NCI-H1092 treated with DMSO at 0.1 percent for 48 hours (cell line): Measurements from ENCODE around the gene SSX4B.
"Not testable (repeated sequence)": the region's sequence is repeated elsewhere in the genome, so short reads cannot be mapped to it uniquely, and the experiment has no call there.

Experiments used
- DNase-seq: peaks from one replicate; lab custom pipeline; 2025; lab: John Stamatoyannopoulos, UW

The SSX4B gene, protein sequence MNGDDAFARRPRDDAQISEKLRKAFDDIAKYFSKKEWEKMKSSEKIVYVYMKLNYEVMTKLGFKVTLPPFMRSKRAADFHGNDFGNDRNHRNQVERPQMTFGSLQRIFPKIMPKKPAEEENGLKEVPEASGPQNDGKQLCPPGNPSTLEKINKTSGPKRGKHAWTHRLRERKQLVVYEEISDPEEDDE

DNA sequence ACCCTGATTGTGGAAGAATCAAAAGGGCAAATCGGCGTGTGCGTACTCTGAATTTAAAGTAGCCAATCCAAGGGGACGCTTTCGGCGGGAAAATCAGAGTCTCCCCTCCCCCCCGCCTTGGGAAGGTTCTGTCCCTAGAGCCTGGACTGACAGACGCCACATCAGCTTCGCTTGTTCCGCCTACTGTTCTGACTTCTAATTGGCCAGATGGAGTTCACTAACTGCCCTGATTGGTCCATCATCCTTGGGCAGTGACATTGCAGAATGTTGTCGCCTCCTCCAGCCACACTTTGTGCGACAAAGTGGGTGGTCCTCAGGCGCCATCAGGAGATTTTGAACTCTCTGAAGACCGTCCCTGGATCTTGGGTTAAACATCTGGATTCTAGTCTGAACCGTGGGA, at the start of gene SSX4B:
SSX4B (minus strand) TSS at position 101 of the 400 bp plus-strand sequence. CDS start 588 bp downstream, outside the sequence.
- DNase-seq: not testable (repeated sequence)

DNA sequence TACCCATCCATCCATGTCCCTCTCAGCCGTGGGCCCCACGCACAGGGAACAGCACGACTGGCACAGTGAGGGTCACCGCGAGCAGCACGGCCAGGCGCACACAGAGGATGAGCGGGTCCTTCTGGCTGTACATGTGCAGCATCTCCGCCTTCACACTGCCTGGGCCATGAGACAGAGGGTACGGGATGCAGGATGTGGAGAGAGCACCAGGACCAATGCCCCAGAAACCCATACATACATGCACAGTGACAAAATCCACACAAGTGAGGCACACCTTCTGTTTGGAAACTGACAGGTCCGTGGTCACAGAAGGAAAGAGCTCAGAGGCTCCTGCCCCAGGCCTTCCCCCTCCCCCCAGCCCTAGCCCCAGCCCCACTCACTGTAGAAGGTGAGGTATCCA, 48.8 kb upstream of the SSX4B start:
- DNase-seq: no peak

DNA sequence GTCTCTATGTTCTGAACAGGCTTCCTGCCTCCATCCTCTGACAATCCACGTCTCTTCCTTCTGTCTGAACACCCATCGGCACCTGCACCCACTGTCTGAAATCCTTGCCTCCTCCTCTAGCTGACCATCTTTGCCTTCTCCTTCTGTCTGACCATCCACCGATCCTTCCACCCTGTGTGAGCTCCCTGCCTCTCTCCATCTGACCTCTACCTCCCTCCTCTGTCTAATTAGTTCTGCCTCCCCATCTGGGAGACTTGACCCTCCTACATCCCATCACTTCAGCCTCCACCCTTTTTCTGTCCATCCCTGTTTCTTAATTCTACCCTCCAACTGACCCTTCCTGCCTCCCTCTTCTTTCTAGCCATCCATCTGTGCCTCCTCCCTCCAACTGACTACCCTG, 48.3 kb upstream of the SSX4B start:
- no peak for DNase-seq

DNA sequence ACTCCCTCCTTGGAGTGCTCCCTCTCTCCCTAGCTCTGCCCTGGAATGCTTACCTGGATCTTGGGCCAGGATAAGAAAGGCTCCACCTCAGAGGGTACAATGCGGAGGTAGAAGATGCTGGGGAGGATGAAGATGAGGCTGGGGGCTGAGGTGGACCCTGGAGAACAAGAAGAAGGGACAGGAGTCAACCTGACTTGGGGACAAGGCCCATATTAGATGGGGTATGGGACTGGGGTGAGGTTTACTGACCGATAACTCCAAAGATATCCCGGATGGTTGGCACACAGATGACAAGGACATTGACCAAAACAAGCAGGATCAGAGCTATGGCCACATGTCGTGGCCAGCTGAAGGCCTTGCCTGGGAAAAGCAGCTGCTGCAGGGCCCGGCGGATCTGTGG, 47.7 kb upstream of the SSX4B start:
- DNase-seq: no peak

DNA sequence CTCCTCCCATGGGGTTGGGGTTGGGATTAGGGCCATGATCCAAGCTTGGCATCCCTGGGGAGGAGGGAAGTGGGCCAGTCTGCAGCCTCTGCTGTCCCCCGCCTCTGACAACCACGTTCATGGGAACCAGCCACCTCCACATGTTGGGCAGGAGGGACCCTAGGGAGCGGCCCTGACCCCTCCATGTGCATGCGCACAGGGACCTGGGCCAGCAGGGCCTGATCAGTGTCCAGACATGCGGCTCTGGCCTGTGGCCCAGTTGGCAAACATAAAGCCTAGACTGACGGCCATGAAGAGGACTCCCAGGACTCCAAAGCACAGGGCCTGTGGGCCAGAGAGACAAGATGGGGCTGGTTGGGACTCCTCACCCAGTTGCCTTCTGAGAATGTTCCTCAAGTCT, 47.0 kb upstream of the SSX4B start:
- DNase-seq: no peak

DNA sequence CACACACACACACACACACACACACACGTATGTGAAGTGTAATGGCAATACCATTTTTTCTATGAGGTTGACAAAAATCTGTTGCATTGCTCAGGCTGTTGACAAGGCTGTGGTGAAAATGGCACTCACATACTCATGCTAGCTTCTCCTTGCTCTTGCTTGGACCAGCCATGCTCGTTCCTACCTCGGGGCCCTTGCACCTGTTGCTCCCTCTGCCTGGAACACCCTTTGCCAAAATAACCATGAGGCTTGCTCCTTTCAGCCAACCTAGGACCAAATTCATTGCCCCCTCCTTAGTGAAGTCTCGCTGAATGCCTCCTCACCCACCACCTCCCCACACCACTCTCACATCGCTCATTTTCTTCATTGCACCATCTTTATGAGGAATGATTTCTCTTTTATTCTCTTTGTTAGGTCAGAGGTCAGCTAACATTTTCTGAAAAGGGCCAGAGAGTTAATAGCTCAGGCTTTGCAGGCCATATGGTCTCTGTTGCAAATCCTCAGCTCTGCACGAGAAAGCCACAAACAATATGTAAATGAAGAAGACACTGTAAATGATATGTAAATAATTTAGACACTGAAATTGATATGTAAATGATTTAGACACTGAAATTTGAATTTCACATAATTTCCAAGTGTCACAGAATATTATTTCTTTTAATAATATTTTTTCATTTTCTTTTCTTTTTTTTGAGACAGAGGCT, 45.0 kb upstream of the SSX4B start:
- no peak for DNase-seq

DNA sequence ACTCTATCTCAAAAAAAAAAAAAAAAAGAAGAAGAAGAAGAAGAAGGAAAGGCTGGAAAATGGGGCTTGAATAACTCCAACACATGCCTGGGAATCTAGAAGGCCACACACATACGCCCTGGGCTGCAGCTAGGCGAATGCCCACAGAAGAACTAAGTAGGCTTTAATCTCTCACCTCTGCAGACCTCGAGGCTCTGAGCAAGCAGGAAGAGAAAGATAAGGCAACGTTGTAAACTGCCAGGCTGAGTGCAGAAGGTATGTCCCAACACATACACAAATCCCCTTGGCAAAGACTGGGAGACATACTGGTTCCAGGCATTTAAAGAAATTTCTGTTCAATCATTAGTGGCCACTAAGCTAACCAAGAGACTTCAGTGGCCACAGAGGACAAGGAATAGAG, 39.9 kb upstream of the SSX4B start:
- DNase-seq: no peak

DNA sequence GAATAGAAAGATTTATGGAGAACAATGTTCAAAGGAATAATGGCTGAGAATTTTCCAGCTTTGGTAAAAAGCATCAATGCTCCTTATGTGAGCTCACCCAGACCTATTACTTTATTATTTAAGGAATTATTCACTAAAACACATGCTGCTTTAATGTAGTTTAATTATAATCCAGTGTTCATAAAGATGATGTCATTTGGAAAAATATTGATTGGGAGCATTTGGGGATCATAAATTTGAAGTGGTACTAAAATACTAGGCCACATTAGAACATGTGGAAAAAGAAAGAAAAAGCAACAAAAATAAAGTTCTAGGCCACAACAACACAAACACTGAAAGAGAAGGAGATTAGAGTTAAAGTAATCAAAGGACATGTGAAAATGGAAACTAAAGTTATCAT, 38.3 kb upstream of the SSX4B start:
- no peak for DNase-seq

DNA sequence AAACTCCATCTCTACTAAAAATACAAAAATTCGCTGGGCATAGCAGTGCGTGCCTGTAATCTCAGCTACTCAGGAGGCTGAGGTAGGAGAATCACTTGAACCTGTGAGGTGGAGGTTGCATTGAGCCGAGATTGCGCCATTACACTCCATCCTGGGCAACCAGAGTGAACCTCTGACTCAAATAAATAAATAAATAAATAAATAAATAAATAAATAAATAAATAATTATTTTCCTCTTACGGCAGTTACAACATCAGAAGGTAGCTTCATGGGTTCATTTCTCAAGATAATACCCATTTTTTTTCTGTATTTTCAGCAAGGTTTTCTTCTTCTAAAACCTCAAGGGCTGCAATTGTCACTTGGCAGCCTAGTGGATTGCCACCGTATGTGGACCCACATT, 35.4 kb upstream of the SSX4B start:
- not testable (repeated sequence) for DNase-seq

DNA sequence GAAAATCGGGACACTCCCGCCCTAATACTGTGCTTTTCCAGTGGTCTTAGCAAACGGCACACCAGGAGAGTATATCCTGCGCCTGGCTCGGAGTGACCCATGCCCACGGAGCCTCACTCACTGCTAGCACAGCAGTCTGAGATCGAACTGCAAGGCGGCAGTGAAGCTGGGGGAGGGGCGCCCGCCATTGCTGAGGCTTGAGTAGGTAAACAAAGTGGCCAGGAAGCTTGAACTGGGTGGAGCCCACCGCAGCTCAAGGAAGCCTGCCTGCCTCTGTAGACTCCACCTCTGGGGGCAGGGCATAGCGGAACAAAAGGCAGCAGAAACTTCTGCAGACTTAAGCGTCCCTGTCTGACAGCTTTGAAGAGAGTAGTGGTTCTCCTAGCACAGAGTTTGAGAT, 22.0 kb upstream of the SSX4B start:
- not testable (repeated sequence) for DNase-seq

DNA sequence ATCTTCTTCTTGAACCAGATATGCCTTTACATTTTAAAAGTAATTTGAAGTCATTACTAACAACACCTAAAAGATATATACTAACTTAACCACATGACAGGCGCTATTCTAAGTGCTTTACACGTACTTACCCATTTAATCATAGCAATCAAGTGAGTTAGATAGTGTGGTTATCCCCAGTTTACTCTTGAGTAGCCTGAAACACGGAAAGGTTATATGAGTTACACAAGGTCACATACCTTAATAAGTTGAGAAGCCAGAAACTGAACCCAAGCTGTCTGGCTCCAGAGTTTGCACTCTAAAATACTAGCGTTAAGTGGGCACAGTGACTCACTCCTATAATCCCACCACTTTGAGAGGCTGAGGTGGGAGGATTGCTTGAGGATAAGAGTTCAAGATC, 18.4 kb upstream of the SSX4B start:
- DNase-seq: not testable (repeated sequence)

DNA sequence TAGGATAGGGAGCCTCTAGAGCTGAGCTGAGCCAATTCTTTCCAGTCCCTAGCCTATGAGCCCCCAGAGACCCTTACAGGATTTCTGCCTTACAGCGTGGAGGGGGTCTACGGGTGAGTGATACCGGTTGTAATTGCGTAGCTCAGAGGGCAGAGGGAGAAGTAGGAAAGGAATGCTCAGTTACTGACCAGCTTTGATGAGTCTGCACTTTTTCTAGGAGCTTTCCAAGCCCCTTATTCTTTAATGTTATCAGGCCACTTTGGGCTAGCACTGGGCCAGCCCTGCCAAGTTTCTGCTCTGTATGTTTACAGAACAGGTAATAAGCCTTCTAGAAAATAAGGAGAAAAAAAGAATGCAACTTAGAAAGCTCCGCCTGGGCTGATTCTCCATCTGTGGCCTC, 17.8 kb upstream of the SSX4B start:
- not testable (repeated sequence) for DNase-seq

DNA sequence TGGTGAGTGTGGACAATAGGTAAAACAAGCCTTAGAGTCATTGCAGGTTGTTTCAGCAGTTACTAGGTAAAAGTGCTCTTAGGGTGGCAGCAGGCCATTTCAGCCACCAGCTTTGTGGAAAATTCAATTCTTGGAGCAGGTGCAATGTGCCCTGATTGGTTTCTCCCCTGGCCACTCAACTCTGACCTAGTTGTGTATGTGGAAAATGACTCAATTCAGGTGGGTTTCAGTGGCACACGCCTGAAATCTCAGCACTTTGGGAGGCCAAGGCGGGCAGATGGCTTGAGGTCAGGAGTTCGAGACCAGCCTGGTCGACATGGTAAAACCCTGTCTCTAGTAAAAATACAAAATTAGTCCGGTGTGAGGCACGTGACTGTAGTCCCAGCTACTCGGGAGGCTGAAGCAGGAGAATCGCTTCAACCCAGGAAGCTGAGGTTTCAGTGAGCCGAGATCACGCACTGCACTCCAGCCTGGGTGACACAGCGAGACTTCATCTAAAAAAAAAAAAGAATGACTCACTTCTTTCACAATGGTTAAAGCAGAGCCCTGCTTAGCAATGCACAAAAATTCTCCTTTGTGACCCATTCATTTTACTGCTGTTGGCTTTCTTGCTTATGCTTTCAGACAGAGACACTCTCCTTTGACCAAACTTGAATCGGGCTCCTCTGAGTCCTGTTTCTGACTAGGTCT, 15.4 kb upstream of the SSX4B start:
- not testable (repeated sequence) for DNase-seq

DNA sequence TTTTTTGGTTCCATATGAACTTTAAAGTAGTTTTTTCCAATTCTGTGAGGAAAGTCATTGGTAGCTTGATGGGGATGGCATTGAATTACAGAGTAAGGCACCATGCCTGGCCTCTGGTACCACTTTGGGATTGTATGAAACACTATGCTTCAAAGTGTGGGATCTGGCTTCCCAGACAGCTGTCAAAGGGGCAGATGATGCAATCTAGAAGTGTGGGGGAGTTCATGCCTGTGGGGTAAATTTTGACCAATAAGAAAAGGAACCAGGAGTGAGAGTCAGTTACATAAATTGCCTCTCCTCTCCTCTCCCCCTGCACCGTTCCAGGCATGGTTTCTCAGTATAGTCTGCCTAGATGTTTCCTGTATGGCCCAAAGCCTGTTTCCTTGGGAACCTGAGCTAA, 13.9 kb downstream of the SSX4B start:
- not testable (repeated sequence) for DNase-seq

DNA sequence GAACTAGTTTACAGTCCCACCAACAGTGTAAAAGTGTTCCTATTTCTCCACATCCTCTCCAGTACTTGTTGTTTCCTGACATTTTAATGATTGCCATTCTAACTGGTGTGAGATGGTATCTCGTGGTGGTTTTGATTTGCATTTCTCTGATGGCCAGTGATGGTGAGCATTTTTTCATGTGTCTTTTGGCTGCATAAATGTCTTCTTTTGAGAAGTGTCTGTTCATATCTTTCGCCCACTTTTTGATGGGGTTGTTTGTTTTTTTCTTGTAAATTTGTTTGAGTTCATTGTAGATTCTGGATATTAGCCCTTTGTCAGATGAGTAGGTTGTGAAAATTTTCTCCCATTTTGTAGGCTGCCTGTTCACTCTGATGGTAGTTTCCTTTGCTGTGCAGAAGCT, 14.8 kb downstream of the SSX4B start:
- not testable (repeated sequence) for DNase-seq

DNA sequence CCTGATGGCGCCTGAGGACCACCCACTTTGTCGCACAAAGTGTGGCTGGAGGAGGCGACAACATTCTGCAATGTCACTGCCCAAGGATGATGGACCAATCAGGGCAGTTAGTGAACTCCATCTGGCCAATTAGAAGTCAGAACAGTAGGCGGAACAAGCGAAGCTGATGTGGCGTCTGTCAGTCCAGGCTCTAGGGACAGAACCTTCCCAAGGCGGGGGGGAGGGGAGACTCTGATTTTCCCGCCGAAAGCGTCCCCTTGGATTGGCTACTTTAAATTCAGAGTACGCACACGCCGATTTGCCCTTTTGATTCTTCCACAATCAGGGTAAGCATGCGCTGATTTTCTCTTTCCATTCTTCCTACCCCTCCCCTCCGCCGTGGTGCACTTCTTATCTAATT, 28.5 kb downstream of the SSX4B start, which contains the start of gene SSX4:
SSX4 (plus strand) TSS at position 301 of the 400 bp plus-strand sequence. CDS start 515 bp downstream, outside the sequence.
- not testable (repeated sequence) for DNase-seq

DNA sequence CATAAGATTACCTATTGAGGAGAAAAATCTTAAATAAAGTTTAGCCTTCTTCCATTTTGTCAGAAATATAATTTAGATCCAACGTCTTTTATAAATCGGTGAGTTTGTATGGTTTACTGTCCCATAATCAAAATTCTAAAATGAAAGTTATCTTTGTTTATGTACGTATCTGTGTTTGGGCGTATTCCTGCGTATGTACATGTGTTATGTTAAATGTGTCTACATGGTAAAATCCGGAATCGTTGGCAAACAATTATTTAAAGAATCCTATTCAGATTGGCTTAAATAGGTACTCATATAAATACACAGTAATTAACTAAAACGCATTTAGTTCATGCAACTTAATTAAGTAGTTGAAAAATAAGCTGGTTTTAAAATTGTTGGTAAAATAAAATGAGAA, 41.4 kb downstream of the SSX4B start:
- DNase-seq: not testable (repeated sequence)

DNA sequence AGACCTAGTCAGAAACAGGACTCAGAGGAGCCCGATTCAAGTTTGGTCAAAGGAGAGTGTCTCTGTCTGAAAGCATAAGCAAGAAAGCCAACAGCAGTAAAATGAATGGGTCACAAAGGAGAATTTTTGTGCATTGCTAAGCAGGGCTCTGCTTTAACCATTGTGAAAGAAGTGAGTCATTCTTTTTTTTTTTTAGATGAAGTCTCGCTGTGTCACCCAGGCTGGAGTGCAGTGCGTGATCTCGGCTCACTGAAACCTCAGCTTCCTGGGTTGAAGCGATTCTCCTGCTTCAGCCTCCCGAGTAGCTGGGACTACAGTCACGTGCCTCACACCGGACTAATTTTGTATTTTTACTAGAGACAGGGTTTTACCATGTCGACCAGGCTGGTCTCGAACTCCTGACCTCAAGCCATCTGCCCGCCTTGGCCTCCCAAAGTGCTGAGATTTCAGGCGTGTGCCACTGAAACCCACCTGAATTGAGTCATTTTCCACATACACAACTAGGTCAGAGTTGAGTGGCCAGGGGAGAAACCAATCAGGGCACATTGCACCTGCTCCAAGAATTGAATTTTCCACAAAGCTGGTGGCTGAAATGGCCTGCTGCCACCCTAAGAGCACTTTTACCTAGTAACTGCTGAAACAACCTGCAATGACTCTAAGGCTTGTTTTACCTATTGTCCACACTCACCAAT, 43.9 kb downstream of the SSX4B start:
- not testable (repeated sequence) for DNase-seq

DNA sequence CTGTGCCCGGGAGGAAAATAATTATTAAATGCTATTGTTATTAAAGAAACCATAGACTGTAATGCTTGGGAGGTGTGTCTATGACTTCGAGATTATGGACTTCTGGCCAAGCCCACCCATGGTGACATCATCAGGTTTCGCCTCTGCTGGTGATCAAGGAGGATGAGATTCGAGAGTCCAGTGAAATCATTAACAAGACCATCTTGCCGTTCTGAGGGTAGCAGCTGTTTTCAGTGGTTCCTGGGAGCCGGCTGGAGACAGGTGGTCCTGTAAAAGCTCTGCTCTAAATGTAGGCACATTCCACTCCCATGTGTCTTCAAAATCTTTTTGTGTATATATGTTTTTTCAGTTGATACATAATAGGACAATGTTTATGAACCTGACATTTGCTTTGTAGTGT, 52.5 kb downstream of the SSX4B start:
- DNase-seq: not testable (repeated sequence)

DNA sequence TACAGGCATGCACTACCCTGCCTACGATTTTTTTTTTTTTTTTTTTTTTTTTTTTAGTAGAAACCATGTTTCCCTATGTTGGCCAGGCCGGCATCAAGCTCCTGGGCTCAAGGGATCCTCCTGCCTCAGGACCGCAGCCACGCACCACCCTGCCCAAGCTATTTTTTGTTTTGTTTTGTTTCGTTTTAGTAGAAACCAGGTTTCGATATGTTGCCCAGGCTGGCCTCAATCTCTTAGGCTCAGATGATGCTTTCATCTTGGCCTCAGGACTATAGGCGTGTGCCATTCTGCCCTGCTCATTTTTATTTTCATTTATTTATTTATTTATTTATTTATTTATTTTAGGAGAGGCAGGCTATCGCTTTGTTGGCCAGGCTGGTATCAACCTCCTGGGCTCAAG, 54.1 kb downstream of the SSX4B start:
- no peak for DNase-seq

DNA sequence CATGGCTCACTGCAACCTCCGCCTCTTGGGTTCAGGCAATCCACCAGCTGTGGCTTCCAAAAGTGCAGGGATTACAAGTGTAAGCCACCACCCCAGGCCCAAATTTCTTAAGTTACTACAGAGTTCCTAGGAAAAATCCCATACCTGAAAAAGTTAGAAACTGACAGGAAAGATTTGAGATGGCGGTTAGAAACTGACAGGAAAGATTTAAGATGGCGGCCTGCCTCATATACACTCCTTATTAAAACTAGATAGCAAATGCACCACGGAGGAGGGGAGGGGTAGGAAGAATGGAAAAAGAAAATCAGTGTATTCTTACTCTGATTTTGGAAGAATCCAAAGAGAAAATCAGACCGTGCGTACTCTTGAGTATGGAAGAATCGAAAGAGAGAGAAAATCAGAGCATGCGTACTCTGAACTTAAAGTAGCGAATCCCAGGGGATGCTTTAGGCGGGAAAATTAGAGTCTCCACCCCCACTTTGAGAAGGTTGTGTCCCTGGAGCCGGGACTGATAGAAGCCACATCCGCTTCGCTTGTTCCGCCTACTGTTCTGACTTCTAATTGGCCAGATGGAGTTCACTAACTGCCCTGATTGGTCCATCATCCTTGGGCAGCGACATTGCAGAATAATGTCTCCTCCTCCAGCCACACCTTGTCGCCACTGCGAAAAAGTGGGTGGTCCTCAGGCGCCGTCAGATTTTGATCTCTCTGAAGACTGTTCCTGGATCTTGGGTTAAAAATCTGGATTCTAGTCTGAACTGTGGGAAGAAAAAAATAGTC, 55.3 kb downstream of the SSX4B start, which contains the start of gene SSX3:
SSX3 (minus strand) TSS at position 389 of the 780 bp plus-strand sequence. CDS start 1,454 bp downstream, outside the sequence.
- not testable (repeated sequence) for DNase-seq
